ENCODE data around the gene SVIL.
"Not testable (repeated sequence)": the region's sequence is repeated elsewhere in the genome, so short reads cannot be mapped to it uniquely, and the experiment has no call there.

The SVIL gene

GRCh38 chr10:29443745-29444523, 190.8 kb downstream of the SVIL start:
- DNase-seq = no peak

GRCh38 chr10:29440981-29441380, 193.8 kb downstream of the SVIL start:
- no peak for DNase-seq

GRCh38 chr10:29439005-29439404, 195.8 kb downstream of the SVIL start:
- not testable (repeated sequence) for DNase-seq

- DNase-seq = no peak
Observed at GRCh38 chr10:29438271-29438670, 196.5 kb downstream of the SVIL start.

- no peak for DNase-seq
Observed at GRCh38 chr10:29437871-29438270, 196.9 kb downstream of the SVIL start.

GRCh38 chr10:29435809-29436501, 198.8 kb downstream of the SVIL start:
- no peak for DNase-seq

GRCh38 chr10:29434111-29434510, 200.7 kb downstream of the SVIL start:
- DNase-seq = no peak

- DNase-seq = no peak
Observed at GRCh38 chr10:29431711-29432110, 203.1 kb downstream of the SVIL start.

GRCh38 chr10:29430101-29430500, 204.7 kb downstream of the SVIL start:
- no peak for DNase-seq

- no peak for DNase-seq
Observed at GRCh38 chr10:29428486-29428885, 206.3 kb downstream of the SVIL start.

- DNase-seq = no peak
Observed at GRCh38 chr10:29427667-29428066, 207.1 kb downstream of the SVIL start.

GRCh38 chr10:29426420-29426819, 208.4 kb downstream of the SVIL start:
- DNase-seq = no peak

GRCh38 chr10:29424017-29424416, 210.8 kb downstream of the SVIL start:
- no peak for DNase-seq

GRCh38 chr10:29420744-29421143, 214.0 kb downstream of the SVIL start:
- DNase-seq = no peak

- DNase-seq = no peak
Observed at GRCh38 chr10:29417324-29417723, 217.4 kb downstream of the SVIL start.

GRCh38 chr10:29415876-29416275, 218.9 kb downstream of the SVIL start:
- DNase-seq = no peak

- DNase-seq = no peak
Observed at GRCh38 chr10:29414501-29414900, 220.3 kb downstream of the SVIL start.

- DNase-seq = no peak
Observed at GRCh38 chr10:29412485-29412884, 222.3 kb downstream of the SVIL start.

GRCh38 chr10:29411666-29412315, 223.0 kb downstream of the SVIL start:
- no peak for DNase-seq

GRCh38 chr10:29409241-29410054, 225.3 kb downstream of the SVIL start:
- peak; percentile 90 for DNase-seq

- no peak for DNase-seq
Observed at GRCh38 chr10:29408847-29409240, 225.9 kb downstream of the SVIL start.
